ENCODE results near the gene NT5C2.

DNA sequence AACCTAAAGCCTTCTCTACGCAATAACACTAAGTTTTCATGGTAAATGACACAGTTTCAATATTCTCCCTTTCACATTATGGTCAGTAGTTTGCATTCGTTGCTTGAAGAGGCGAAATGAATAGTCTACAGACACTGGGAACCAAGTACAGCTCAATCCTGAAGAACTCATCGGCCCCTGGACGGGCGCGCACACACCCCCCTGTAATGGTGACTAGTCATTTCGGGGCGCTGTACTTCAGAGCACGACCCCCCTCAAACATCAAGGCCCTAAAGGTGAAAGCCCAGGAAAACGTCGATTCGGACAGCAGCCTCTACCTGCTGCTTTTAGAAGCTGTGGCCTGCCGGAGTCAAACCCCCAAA lies 1.0 kb downstream of the NT5C2 start:
- TF ChIP-seq, protein P1, sequence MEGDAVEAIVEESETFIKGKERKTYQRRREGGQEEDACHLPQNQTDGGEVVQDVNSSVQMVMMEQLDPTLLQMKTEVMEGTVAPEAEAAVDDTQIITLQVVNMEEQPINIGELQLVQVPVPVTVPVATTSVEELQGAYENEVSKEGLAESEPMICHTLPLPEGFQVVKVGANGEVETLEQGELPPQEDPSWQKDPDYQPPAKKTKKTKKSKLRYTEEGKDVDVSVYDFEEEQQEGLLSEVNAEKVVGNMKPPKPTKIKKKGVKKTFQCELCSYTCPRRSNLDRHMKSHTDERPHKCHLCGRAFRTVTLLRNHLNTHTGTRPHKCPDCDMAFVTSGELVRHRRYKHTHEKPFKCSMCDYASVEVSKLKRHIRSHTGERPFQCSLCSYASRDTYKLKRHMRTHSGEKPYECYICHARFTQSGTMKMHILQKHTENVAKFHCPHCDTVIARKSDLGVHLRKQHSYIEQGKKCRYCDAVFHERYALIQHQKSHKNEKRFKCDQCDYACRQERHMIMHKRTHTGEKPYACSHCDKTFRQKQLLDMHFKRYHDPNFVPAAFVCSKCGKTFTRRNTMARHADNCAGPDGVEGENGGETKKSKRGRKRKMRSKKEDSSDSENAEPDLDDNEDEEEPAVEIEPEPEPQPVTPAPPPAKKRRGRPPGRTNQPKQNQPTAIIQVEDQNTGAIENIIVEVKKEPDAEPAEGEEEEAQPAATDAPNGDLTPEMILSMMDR (IDR thresholded peaks at IDR 0.05), result no peak
- TF ChIP-seq MYBL2 (CRISPR knock-in tag; IDR thresholded peaks at IDR 0.05), result no peak
- TF ChIP-seq TP53 (CRISPR knock-in tag; IDR thresholded peaks at IDR 0.05), result no peak
- TF ChIP-seq, protein P2, sequence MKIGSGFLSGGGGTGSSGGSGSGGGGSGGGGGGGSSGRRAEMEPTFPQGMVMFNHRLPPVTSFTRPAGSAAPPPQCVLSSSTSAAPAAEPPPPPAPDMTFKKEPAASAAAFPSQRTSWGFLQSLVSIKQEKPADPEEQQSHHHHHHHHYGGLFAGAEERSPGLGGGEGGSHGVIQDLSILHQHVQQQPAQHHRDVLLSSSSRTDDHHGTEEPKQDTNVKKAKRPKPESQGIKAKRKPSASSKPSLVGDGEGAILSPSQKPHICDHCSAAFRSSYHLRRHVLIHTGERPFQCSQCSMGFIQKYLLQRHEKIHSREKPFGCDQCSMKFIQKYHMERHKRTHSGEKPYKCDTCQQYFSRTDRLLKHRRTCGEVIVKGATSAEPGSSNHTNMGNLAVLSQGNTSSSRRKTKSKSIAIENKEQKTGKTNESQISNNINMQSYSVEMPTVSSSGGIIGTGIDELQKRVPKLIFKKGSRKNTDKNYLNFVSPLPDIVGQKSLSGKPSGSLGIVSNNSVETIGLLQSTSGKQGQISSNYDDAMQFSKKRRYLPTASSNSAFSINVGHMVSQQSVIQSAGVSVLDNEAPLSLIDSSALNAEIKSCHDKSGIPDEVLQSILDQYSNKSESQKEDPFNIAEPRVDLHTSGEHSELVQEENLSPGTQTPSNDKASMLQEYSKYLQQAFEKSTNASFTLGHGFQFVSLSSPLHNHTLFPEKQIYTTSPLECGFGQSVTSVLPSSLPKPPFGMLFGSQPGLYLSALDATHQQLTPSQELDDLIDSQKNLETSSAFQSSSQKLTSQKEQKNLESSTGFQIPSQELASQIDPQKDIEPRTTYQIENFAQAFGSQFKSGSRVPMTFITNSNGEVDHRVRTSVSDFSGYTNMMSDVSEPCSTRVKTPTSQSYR (CRISPR knock-in tag; IDR thresholded peaks at IDR 0.05), result no peak
- no peak for TF ChIP-seq TCF7 (CRISPR knock-in tag; IDR thresholded peaks at IDR 0.05; ENCODE audit: low read depth)
- TF ChIP-seq, protein P3, sequence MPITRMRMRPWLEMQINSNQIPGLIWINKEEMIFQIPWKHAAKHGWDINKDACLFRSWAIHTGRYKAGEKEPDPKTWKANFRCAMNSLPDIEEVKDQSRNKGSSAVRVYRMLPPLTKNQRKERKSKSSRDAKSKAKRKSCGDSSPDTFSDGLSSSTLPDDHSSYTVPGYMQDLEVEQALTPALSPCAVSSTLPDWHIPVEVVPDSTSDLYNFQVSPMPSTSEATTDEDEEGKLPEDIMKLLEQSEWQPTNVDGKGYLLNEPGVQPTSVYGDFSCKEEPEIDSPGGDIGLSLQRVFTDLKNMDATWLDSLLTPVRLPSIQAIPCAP (CRISPR knock-in tag; IDR thresholded peaks at IDR 0.05), result no peak
- TF ChIP-seq CREM (CRISPR knock-in tag; IDR thresholded peaks at IDR 0.05), result no peak
- no peak for TF ChIP-seq FOXJ3 (CRISPR knock-in tag; IDR thresholded peaks at IDR 0.05; ENCODE audit: borderline replicate concordance)
- TF ChIP-seq NFATC4 (CRISPR knock-in tag; IDR thresholded peaks at IDR 0.05), result no peak
- TF ChIP-seq, protein P4, sequence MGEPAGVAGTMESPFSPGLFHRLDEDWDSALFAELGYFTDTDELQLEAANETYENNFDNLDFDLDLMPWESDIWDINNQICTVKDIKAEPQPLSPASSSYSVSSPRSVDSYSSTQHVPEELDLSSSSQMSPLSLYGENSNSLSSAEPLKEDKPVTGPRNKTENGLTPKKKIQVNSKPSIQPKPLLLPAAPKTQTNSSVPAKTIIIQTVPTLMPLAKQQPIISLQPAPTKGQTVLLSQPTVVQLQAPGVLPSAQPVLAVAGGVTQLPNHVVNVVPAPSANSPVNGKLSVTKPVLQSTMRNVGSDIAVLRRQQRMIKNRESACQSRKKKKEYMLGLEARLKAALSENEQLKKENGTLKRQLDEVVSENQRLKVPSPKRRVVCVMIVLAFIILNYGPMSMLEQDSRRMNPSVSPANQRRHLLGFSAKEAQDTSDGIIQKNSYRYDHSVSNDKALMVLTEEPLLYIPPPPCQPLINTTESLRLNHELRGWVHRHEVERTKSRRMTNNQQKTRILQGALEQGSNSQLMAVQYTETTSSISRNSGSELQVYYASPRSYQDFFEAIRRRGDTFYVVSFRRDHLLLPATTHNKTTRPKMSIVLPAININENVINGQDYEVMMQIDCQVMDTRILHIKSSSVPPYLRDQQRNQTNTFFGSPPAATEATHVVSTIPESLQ (CRISPR knock-in tag; IDR thresholded peaks at IDR 0.05), result no peak
- TF ChIP-seq TEAD4 (CRISPR knock-in tag; IDR thresholded peaks at IDR 0.05), result no peak
- TF ChIP-seq, protein P5, sequence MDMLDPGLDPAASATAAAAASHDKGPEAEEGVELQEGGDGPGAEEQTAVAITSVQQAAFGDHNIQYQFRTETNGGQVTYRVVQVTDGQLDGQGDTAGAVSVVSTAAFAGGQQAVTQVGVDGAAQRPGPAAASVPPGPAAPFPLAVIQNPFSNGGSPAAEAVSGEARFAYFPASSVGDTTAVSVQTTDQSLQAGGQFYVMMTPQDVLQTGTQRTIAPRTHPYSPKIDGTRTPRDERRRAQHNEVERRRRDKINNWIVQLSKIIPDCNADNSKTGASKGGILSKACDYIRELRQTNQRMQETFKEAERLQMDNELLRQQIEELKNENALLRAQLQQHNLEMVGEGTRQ (CRISPR knock-in tag; IDR thresholded peaks at IDR 0.05), result no peak
- TF ChIP-seq ZBTB21 (CRISPR knock-in tag; IDR thresholded peaks at IDR 0.05; ENCODE audit: borderline replicate concordance), result no peak
